HL-60 (cell line): Measurements from ENCODE around the gene DTHD1.

Experiments
- DNase-seq, 2 experiments: peaks; one replicate each; pipeline ENCODE4 v3.0.0-alpha.2; 2010 to 2020; ENCODE audit warnings: low read depth in 1 of 2, low spot score in 1 of 2
- H3K27ac ChIP-seq: fragments of 250-450 bp; sonication (Bioruptor Pico); replicated peaks from 2 replicates; pipeline ENCODE4 v1.5.1; 2020; ENCODE audit warnings: mild to moderate bottlenecking, moderate library complexity
- H3K27me3 ChIP-seq: fragments of 250-450 bp; sonication (Bioruptor Pico); 2 replicates; pipeline ENCODE4 v1.5.1; 2021; ENCODE audit warnings: mild to moderate bottlenecking, moderate library complexity; ENCODE audit not compliant: insufficient read depth, poor library complexity, severe bottlenecking
- H3K4me3 ChIP-seq: replicated peaks from 2 replicates; pipeline ENCODE4 v1.5.1; 2011; ENCODE audit warnings: mild to moderate bottlenecking, control low read depth, low read length; ENCODE audit not compliant: insufficient read depth
- CTCF ChIP-seq: IDR thresholded peaks from one replicate; pipeline ENCODE4 v1.5.1; 2011; ENCODE audit warnings: low read length, control low read depth, inconsistent platforms; ENCODE audit not compliant: insufficient read depth
- GABPA ChIP-seq: IDR thresholded peaks from 2 replicates; pipeline ENCODE4 v1.6.1; 2012; ENCODE audit warnings: low read depth
- POLR2AphosphoS5 ChIP-seq: IDR thresholded peaks from 2 replicates; pipeline ENCODE4 v1.6.1; 2012; ENCODE audit warnings: low read depth
- REST ChIP-seq: IDR thresholded peaks from 2 replicates; pipeline ENCODE4 v1.6.1; 2012; ENCODE audit warnings: low read depth; ENCODE audit not compliant: insufficient replicate concordance
- SPI1 ChIP-seq: IDR thresholded peaks from 2 replicates; pipeline ENCODE4 v1.6.1; 2012; ENCODE audit warnings: low read depth, mild to moderate bottlenecking, borderline replicate concordance

DTHD1 gene

GRCh38 chr4:36236159-36236558, 45.3 kb upstream of the DTHD1 start:
- DNase-seq, result no peak
- Histone ChIP-seq H3K27ac (no peak overlapping the region), H3K4me3 (no peak overlapping the region), H3K27me3 (no peaks in the 10 kb centered on the region)
- TF ChIP-seq GABPA (no peak), CTCF (no peak), POLR2AphosphoS5 (no peak), SPI1 (no peak), REST (no peak)

DNA sequence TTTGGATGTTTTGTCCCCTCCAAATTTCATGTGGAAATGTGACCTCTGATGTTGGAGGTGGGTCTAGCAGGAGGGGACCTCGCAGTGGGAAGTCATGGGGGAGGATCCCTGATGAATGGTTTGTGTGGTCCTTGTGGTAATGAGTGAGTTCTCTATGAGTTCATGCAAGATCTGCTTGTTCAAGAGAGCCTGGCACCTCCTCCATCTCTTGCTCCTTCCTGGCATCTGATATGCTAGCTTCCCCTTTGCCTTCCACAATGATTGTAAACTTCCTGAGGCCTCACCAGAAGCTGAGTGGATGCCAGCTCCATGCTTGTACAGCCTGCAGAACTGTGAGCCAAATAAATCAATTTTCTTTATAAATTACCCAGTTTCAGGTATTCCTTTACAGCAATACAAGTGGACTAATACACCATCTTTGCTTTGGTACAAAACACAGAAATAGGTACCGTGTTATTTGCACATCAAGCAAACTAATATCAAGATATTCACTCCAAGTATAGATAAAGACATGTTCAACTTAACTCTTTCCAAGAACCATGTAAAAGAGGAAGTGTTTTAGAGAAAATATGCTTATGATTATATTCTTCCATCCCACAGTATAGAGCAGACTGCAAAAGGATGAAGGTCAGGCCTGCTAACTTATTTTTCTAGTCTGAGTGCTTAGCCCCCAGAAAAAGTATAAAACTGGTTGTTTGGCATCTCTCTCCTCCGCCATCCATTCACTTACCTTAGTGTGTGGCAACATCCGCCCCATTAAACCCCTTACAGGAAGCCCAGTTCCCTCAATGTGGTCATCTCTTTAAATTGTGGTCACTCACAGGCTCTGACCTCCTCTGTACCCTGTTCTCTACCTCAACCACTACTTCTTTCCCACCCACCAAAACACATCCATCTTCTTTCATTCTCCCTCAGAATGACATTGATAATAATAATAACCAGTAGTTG, 43.8 kb upstream of the DTHD1 start:
- no peak for DNase-seq
- TF ChIP-seq SPI1 (peak; percentile 74), REST (no peak)
- H3K27me3 ChIP-seq, result no peaks in the 10 kb centered on the region

DNA sequence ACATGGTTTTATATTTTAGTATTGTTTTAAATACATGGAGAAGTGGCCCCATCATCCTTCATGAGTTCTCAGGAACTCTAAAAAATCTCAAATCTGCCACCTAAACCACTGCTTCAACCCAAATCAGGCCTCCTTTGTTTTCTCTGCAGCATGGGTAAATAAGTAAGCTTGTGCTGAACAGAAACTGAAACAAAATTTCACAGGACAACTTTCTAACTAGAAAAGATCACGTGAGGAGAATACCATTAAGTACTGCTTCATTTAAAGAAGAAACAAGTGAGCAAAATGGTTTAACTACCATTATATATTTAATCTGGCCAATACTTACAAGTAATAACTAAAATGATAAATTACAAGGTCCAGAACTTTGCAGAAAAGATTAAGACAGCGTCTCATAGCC, 39.6 kb upstream of the DTHD1 start:
- H3K27ac ChIP-seq, result no peak overlapping the region
- no peak for TF ChIP-seq POLR2AphosphoS5
- no peak for TF ChIP-seq CTCF
- no peak for TF ChIP-seq SPI1
- no peak for TF ChIP-seq REST
- no peak for TF ChIP-seq GABPA
- no peak overlapping the region for H3K4me3 ChIP-seq
- no peak for DNase-seq
- H3K27me3 ChIP-seq, result no peaks in the 10 kb centered on the region

More for the DNA sequence above, 43.8 kb upstream of the DTHD1 start:
- no peak overlapping the region for H3K4me3 ChIP-seq
- H3K27ac ChIP-seq, result no peak overlapping the region
